AG20443 (cell line): ENCODE data around the gene ARSG.
"Not testable (repeated sequence)": the region's sequence is repeated elsewhere in the genome, so short reads cannot be mapped to it uniquely, and the experiment has no call there.

ENCODE experiments used
- DNase-seq: peaks from one replicate; pipeline ENCODE4 v3.0.0; 2012; ENCODE audit warnings: low spot score, mixed read lengths

The ARSG gene

GRCh38 chr17:68290955-68291835 is at the start of gene ARSG, which contains the start of gene SLC16A6:
Gene ARSG (plus strand): TSS chr17:68291495. CDS start chr17:68307494, 15,999 bp downstream.
Gene SLC16A6 (minus strand): TSS chr17:68291127. CDS start chr17:68278320, 12,807 bp downstream.
- peak; percentile 81 for DNase-seq

- no peak for DNase-seq
These were observed 44.8 kb upstream of the ARSG start for GRCh38 chr17:68246271-68247028.

- DNase-seq, result peak; percentile 98
These were observed 43.7 kb upstream of the ARSG start, which contains the start of gene AMZ2 for GRCh38 chr17:68247445-68248198. Gene AMZ2 (plus strand): TSS chr17:68248043. CDS start chr17:68250188, 2,145 bp downstream.

GRCh38 chr17:68248199-68248825 is 43.0 kb upstream of the ARSG start:
- DNase-seq, result peak; percentile 71

- DNase-seq, result no peak
These were observed 42.4 kb upstream of the ARSG start for GRCh38 chr17:68248891-68249290.

GRCh38 chr17:68249354-68249765 is 41.9 kb upstream of the ARSG start:
- no peak for DNase-seq

GRCh38 chr17:68253426-68253825 is 37.9 kb upstream of the ARSG start:
- DNase-seq, result not testable (repeated sequence)

GRCh38 chr17:68255151-68255550 is 36.1 kb upstream of the ARSG start:
- DNase-seq, result no peak

- DNase-seq, result no peak
These were observed 35.4 kb upstream of the ARSG start for GRCh38 chr17:68255731-68256538.

- DNase-seq, result not testable (repeated sequence)
These were observed 34.6 kb upstream of the ARSG start for GRCh38 chr17:68256701-68257100.

GRCh38 chr17:68257934-68258333 is 33.4 kb upstream of the ARSG start:
- no peak for DNase-seq

- peak; percentile 69 for DNase-seq
These were observed 32.2 kb upstream of the ARSG start for GRCh38 chr17:68258890-68259647.

- not testable (repeated sequence) for DNase-seq
These were observed 31.7 kb upstream of the ARSG start for GRCh38 chr17:68259648-68259951.

GRCh38 chr17:68260051-68260762 is 31.1 kb upstream of the ARSG start:
- DNase-seq, result no peak

GRCh38 chr17:68262467-68262866 is 28.8 kb upstream of the ARSG start:
- not testable (repeated sequence) for DNase-seq

- peak; percentile 16 for DNase-seq
These were observed 28.1 kb upstream of the ARSG start for GRCh38 chr17:68263101-68263681.

- DNase-seq, result not testable (repeated sequence)
These were observed 25.5 kb upstream of the ARSG start for GRCh38 chr17:68265833-68266232.

- no peak for DNase-seq
These were observed 17.6 kb upstream of the ARSG start for GRCh38 chr17:68273722-68274121.

- DNase-seq, result not testable (repeated sequence)
These were observed 15.0 kb upstream of the ARSG start for GRCh38 chr17:68276339-68276738.
